Activated CD4-positive, alpha-beta memory T cell treated with anti-CD3 and anti-CD28 coated beads for 36 hours (primary cell): ENCODE measurements around the gene ZNF154. TPM values are rescaled to one million over a fixed set of nuclear protein-coding genes. Genes with fewer than 3 reads are reported as not detected.
"Not testable (repeated sequence)": the region's sequence is repeated elsewhere in the genome, so short reads cannot be mapped to it uniquely, and the experiment has no call there.

Source experiments
- CTCF ChIA-PET: fragments of 350-600 bp; sonication (Branson Sonifier 250); formaldehyde crosslinking; loops from one replicate; lab custom pipeline; 2021; ENCODE audit warnings: antibody characterized with exemption, inconsistent platforms; lab: Charles Lee
- POLR2A ChIA-PET: fragments of 350-600 bp; sonication (Branson Sonifier 250); formaldehyde crosslinking; loops from one replicate; lab custom pipeline; 2021; ENCODE audit warnings: antibody characterized with exemption; lab: Charles Lee
- DNase-seq: peaks from one replicate; pipeline ENCODE4 v3.0.0-alpha.2; 2020
- H3K27ac Mint-ChIP-seq: one replicate; pipeline ENCODE4 v1.8.0; 2021; ENCODE audit warnings: mixed read lengths
- H3K27me3 Mint-ChIP-seq: one replicate; pipeline ENCODE4 v1.8.0; 2021; ENCODE audit warnings: mixed read lengths
- H3K36me3 Mint-ChIP-seq: one replicate; pipeline ENCODE4 v1.8.0; 2021; ENCODE audit warnings: mixed read lengths
- H3K4me1 Mint-ChIP-seq: one replicate; pipeline ENCODE4 v1.8.0; 2021; ENCODE audit warnings: low read depth, mixed read lengths
- H3K4me3 Mint-ChIP-seq: one replicate; pipeline ENCODE4 v1.8.0; 2021; ENCODE audit warnings: mild to moderate bottlenecking, mixed read lengths
- H3K9me3 Mint-ChIP-seq: one replicate; pipeline ENCODE4 v1.8.0; 2021; ENCODE audit warnings: mixed read lengths
- intact Hi-C: fragments of 100-400 bp; cut with micrococcal nuclease; formaldehyde crosslinking; loops from one replicate; pipeline ENCODE4 v1.15.1; 2023
- total RNA-seq, 2 experiments: library from RNA; stranded (reverse); gene quantifications; one replicate each; pipeline ENCODE4 v1.2.3, GENCODE V29; 2021

ZNF154 gene
- under 1 TPM; 0.48 to 0.61 TPM for total RNA-seq

DNA sequence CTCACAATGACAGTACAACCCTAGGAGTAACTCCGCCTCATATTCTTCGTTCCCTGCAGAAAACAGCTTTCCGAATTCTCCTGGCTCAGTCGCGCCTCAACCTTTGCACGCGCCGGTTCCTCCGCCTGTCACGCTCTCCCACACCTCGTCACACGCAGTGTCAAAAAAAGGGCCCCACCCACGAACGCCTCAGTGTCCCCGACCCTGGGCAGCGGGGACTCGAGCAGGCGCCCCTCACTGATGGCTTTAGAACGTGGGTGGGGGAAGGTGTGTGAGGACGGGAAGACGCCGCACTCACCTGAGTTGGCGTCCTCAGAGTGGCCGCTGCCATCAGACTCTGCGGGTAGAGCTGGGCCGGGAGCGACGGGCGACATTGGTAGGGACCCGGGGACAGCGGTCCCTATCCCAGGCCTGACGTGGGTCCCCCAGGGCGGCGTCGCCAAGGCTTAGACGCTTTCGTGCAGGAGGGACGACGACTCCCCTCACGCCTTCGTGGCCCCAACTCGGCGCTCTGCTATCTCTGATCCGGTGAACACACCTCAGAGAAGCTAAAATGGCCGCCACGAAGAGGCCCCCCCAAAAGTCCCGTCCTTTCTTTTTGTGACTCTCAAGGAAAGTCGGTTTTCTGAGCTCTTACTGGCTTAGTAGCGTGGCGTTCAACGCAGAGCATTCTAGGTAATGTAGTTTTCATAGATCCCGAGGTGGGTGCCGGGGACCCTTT is at the start of gene ZNF154:
ZNF154 (minus strand) TSS at position 564 of the 721 bp plus-strand sequence; CDS start at position 331, 233 bp downstream.
- peak within 1 kb of the TSS; percentile 59 for H3K4me3 Mint-ChIP-seq
- CTCF ChIA-PET: no interaction called here
- intact Hi-C loops: no loop called here
- peaks cover 3% of the 10 kb centered on the region for H3K4me1 Mint-ChIP-seq
- POLR2A ChIA-PET: no interaction called here
- peaks cover 60% of the 10 kb centered on the region for H3K36me3 Mint-ChIP-seq
- peaks cover 77% of the 10 kb centered on the region for H3K9me3 Mint-ChIP-seq
- H3K27ac Mint-ChIP-seq: peak within 1 kb of the TSS; percentile 6
- peaks cover 10% of the 10 kb centered on the region for H3K27me3 Mint-ChIP-seq
- peak; percentile 38 for DNase-seq

DNA sequence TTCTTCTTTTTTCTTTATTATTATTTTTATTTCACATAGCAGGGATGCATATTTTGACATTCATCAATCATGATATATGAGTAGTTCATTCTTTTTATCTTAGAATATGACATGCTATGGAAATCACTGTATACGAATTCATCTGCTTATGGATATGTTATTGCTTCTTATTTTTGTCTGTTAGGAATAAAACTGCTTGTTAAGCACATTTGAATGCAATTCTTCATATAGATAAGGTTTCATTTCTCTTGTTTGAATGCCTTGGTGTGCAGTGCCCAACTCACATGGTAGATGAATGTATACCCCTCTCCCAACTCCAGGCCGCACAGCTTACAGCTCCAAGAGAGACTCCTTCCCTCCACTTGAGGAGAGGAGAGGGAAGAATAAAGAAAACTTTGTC is 48.9 kb upstream of the ZNF154 start:
- peaks cover 90% of the 10 kb centered on the region for H3K36me3 Mint-ChIP-seq
- no peak for DNase-seq
- no peaks in the 10 kb centered on the region for H3K27me3 Mint-ChIP-seq
- ChIA-PET POLR2A (no interaction called here), CTCF (interaction anchor here (0.9 kb wide), 1 partner anchor 20 kb away, joined by 3 read pairs; no protein-coding TSS in a partner anchor)
- no peaks in the 10 kb centered on the region for H3K4me1 Mint-ChIP-seq
- intact Hi-C loops: no loop called here
- H3K9me3 Mint-ChIP-seq: peaks cover 71% of the 10 kb centered on the region
- no peak overlapping the region for H3K4me3 Mint-ChIP-seq
- H3K27ac Mint-ChIP-seq: no peak overlapping the region

DNA sequence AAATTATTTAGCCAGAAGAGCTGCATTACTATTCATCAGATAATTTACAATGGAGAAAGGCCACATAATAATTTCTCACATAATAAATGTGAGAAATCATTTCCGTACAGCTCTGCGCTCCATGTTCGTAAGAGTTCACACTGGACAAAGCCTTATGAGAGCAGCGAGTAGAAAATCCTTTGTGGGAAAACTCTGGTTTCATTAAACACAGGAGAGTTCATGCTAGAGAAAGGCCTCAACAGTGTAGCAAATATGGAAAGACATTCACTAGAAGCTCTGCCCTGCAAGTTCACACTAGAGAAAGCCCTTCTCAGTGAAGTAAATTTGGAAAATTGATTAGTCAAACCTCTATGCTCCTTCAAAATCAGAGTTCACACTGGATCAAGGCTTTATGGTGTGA is 46.0 kb upstream of the ZNF154 start:
- Mint-ChIP-seq H3K36me3 (peaks cover 97% of the 10 kb centered on the region), H3K27ac (no peak overlapping the region), H3K4me1 (no peaks in the 10 kb centered on the region), H3K27me3 (no peaks in the 10 kb centered on the region), H3K9me3 (peaks cover 88% of the 10 kb centered on the region), H3K4me3 (no peak overlapping the region)
- intact Hi-C loops: no loop called here
- DNase-seq: no peak
- CTCF ChIA-PET: no interaction called here
- POLR2A ChIA-PET: no interaction called here

DNA sequence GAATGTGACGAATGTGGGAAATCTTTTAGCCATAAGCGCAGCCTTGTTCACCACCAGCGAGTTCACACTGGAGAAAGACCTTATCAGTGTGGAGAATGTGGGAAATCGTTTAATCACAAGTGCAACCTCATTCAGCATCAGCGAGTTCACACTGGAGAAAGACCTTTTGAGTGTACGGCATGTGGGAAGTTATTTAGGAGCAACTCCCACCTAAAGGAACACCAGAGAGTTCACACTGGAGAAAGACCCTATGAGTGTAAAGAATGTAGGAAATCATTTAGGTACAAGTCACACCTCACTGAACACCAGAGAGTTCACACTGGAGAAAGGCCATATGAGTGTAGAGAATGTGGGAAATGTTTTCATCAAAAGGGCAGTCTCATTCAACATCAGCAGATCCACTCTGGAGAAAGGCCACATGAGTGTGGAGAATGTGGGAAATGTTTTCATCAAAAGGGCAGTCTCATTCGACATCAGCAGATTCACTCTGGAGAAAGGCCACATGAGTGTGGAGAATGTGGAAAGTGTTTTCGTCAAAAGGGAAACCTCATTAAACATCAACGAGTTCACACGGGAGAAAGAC is 45.2 kb upstream of the ZNF154 start:
- CTCF ChIA-PET: no interaction called here
- intact Hi-C loops: no loop called here
- POLR2A ChIA-PET: no interaction called here
- Mint-ChIP-seq H3K27ac (no peak overlapping the region), H3K27me3 (no peaks in the 10 kb centered on the region), H3K4me1 (no peaks in the 10 kb centered on the region), H3K4me3 (no peak overlapping the region), H3K36me3 (peaks cover 97% of the 10 kb centered on the region), H3K9me3 (peaks cover 92% of the 10 kb centered on the region)
- DNase-seq: no peak

DNA sequence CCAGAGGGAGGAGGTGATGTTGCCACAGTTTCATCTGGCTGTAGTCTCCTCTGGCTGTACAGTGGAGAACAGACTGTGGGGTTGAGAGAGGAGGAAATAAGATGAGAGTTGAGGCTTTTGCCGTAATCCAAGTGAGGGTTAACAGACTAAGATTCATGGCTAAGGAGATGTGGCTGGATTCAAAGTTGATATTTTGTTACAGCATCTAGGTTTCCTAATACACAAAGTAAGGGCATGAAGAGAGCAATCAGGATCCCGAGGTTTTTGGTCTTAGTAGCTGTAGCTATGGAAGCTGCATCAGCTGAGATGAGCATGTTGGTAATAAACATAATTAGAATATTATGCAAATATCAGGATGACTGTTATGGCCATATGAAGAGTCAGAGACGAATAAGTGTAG is 39.0 kb upstream of the ZNF154 start:
- H3K4me1 Mint-ChIP-seq: peaks cover 13% of the 10 kb centered on the region
- no peaks in the 10 kb centered on the region for H3K27me3 Mint-ChIP-seq
- peaks cover 50% of the 10 kb centered on the region for H3K9me3 Mint-ChIP-seq
- intact Hi-C loops: no loop called here
- POLR2A ChIA-PET: no interaction called here
- DNase-seq: no peak
- CTCF ChIA-PET: no interaction called here
- H3K36me3 Mint-ChIP-seq: peaks cover 61% of the 10 kb centered on the region
- H3K27ac Mint-ChIP-seq: no peak overlapping the region
- H3K4me3 Mint-ChIP-seq: peak overlapping the region; percentile 94

DNA sequence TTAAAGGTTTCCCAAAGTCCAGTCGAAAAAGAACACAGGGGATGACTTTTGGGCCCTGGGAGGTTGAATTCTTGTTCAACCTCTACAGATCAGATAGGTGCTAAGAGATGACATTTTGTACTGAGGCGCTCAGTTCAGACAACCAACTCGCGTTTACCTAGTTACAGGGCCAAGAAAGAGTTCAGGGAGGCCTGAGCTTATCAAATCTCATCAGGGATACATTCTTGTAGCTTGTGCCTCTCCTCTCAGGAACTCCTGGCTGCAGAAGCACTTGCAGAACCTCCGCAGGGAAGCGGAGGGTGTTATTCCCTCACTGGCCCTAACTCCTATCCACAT is 38.4 kb upstream of the ZNF154 start:
- Mint-ChIP-seq H3K4me1 (peaks cover 13% of the 10 kb centered on the region), H3K27ac (no peak overlapping the region)

DNA sequence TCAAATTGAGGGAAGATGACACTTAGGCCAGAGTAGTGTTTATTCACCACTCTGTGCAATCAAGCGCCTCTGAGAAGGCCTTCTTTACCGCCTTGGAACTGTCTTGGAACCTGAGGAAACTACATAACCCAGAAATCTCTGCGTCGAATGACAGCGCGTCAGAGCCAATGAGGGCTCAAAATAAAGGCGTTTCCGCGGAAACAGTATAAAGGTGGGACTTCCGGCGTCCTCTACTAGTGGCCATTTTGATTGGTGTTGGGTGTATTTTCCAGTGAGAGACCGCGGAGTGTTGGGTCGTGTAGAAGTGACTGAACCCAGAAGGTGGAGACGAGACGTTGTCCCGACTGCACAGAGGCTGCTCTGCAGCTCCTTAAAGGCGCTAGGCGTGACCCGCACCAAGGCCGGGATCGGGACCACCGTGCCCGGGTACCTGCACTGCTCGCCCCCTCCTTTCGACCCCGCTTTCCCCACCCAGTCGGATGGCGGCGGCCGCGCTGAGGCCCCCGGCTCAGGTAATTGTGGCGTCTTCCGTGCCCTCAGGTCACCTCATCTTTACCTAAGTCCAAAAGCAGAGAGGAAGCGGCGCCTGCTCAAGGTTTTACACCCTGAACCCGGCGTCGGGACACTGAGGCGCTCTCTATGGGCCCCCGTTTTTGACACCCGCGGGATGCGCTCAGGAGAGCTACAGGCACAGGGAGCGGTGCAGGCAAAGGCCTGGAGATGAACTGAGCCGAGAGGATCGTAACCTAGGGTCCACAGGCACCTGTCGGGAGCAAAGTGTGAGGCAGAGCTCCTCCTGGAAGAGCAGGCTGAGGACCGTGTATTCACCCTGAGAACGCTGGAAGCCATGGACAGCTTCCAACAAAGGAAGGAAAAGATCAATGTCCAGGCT is 37.8 kb upstream of the ZNF154 start, which contains the start of gene ZNF776:
ZNF776 (plus strand) TSS at position 236 of the 892 bp plus-strand sequence; CDS start at position 480, 244 bp downstream.
- ChIA-PET POLR2A (no interaction called here), CTCF (no interaction called here)
- H3K27me3 Mint-ChIP-seq: no peaks in the 10 kb centered on the region
- H3K27ac Mint-ChIP-seq: peak within 1 kb of the TSS; percentile 86
- H3K4me1 Mint-ChIP-seq: peaks cover 13% of the 10 kb centered on the region
- peak within 1 kb of the TSS; percentile 94 for H3K4me3 Mint-ChIP-seq
- peaks cover 39% of the 10 kb centered on the region for H3K9me3 Mint-ChIP-seq
- peak; percentile 89 for DNase-seq
- intact Hi-C loops: loop anchor here (1.0 to 2.0 kb wide), 5 partner anchors 20 to 408 kb away; partner anchors contain the start of genes ZNF552, ZNF586 and ZNF671
- peaks cover 49% of the 10 kb centered on the region for H3K36me3 Mint-ChIP-seq

More for the DNA sequence above, 38.4 kb upstream of the ZNF154 start:
- ChIA-PET POLR2A (no interaction called here), CTCF (no interaction called here)
- Mint-ChIP-seq H3K4me3 (peak overlapping the region; percentile 94), H3K27me3 (no peaks in the 10 kb centered on the region), H3K9me3 (peaks cover 44% of the 10 kb centered on the region), H3K36me3 (peaks cover 55% of the 10 kb centered on the region)
- no peak for DNase-seq
- intact Hi-C loops: loop anchor here (2.0 kb wide), 4 partner anchors 21 to 407 kb away; partner anchors contain the start of genes ZNF552 and ZNF671

DNA sequence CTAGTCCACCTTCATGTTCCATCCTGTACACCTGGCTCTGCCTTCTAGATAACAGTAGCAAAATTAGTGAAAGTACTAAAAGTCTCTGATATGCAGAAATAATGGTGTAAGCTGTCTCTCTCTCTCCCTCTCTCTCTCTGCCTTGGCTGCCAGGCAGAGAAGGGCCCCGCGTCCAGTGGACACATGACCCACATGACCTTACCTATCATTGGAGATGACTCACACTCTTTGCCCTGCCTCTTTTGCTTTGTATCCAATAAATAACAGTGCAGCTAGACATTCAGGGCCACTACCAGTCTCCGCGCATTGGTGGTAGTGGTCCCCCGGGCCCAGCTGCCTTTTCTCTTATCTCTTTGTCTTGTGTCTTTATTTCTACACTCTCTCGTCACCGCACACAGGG is 29.8 kb upstream of the ZNF154 start:
- H3K4me1 Mint-ChIP-seq, H3K27ac Mint-ChIP-seq, H3K9me3 Mint-ChIP-seq, DNase-seq, H3K4me3 Mint-ChIP-seq, H3K27me3 Mint-ChIP-seq, POLR2A ChIA-PET, H3K36me3 Mint-ChIP-seq: not testable (repeated sequence)
- intact Hi-C loops: loop anchor here (5.0 kb wide), 1 partner anchor 164 kb away; no protein-coding TSS in a partner anchor
- CTCF ChIA-PET: interaction anchor here (1.4 kb wide), 2 partner anchors 10 to 404 kb away, joined by 4 to 5 read pairs; no protein-coding TSS in a partner anchor

DNA sequence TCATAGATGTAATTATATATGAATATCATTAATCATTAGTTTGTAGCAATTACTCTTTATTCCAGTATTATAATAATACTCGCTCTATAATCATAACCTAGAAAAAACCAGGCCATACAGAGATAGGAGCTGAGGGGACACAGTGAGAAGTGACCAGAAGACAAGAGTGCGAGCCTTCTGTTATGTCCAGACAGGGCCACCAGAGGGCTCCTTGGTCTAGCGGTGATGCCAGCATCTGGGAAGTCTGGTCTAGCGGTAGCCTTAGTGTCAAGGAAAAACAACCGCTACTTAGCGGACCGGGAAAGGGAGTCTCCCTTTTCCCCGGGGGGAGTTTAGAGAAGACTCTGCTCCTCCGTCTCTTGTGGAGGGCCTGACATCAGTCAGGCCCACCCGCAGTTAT is 29.3 kb upstream of the ZNF154 start:
- intact Hi-C loops: loop anchor here (5.0 kb wide), 1 partner anchor 164 kb away; no protein-coding TSS in a partner anchor
- peak; percentile 60 for DNase-seq
- H3K4me1 Mint-ChIP-seq, H3K36me3 Mint-ChIP-seq, H3K27ac Mint-ChIP-seq, POLR2A ChIA-PET, H3K4me3 Mint-ChIP-seq, H3K9me3 Mint-ChIP-seq, H3K27me3 Mint-ChIP-seq: not testable (repeated sequence)
- CTCF ChIA-PET: interaction anchor here (0.6 to 1.4 kb wide), 5 partner anchors 10 to 405 kb away, joined by 3 to 5 read pairs (median 3); no protein-coding TSS in a partner anchor

DNA sequence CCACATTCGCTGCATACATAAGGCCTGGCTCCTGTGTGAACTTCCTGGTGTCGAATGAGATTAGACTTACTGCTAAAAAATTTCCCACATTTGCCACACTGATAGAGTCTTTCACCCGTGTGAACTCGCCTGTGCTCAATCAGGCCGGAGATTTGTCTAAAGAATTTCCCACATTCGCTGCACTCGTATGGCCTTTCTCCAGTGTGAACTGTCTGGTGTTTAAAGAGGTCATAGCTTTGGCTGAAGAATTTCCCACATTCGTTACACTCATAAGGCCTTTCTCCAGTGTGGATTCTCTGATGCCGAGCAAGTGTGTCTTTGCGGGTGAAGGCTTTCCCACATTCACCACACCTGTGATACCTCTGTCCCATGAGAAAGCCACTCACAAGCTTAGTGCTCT is 11.9 kb upstream of the ZNF154 start:
- no peak for DNase-seq
- Mint-ChIP-seq H3K4me3 (no peak overlapping the region), H3K27ac (no peak overlapping the region), H3K4me1 (peaks cover 2% of the 10 kb centered on the region), H3K9me3 (peaks cover 80% of the 10 kb centered on the region), H3K27me3 (no peaks in the 10 kb centered on the region), H3K36me3 (peaks cover 79% of the 10 kb centered on the region)
- ChIA-PET POLR2A (no interaction called here), CTCF (no interaction called here)
- intact Hi-C loops: no loop called here

DNA sequence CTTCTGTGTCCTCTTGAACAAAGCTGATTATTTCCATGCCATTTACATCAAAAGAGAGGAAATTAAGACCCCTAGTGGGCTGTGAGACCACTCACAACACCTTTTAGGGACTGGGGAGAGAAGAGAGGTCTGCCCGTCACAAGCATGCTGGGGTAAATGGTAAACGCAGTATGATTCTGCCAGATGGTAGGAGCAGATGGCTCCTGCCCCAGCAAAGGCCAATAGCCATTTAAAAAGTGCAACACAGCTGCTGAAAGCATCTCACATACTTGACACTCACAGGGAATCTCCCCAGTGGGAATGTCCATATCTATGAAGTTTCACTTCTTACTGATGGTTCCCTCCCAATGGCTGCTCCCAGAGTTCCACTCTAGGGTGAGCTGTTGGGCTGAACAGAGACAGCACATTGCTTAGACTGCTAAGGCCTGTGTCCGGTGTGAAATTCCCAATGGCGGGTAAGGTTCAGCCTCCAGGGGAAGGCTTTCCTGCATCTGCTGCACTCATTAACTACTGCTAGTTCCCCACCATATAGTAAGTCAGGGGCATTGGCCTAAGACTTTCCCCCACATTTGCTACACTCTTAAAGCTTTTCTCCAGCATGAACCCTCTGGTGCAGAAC is 11.0 kb upstream of the ZNF154 start:
- POLR2A ChIA-PET: interaction anchor here (0.5 kb wide), 1 partner anchor 81 kb away, joined by 3 read pairs; no protein-coding TSS in a partner anchor
- Mint-ChIP-seq H3K36me3 (peaks cover 81% of the 10 kb centered on the region), H3K9me3 (peaks cover 83% of the 10 kb centered on the region), H3K4me3 (no peak overlapping the region), H3K27ac (no peak overlapping the region), H3K4me1 (peaks cover 2% of the 10 kb centered on the region), H3K27me3 (no peaks in the 10 kb centered on the region)
- CTCF ChIA-PET: no interaction called here
- intact Hi-C loops: no loop called here
- no peak for DNase-seq
